ENCODE results near the gene L1TD1. TPM values are rescaled to one million over a fixed set of nuclear protein-coding genes. Genes with fewer than 3 reads are reported as not detected.
A peak's percentile ranks its signal among the peaks of the same experiment; 100 is the strongest.
"Not testable (repeated sequence)": the region's sequence is repeated elsewhere in the genome, so short reads cannot be mapped to it uniquely, and the experiment has no call there.

The L1TD1 gene
- total RNA-seq, 2 donors from 2014 or later, result 5.7 to 8.1 TPM

DNA sequence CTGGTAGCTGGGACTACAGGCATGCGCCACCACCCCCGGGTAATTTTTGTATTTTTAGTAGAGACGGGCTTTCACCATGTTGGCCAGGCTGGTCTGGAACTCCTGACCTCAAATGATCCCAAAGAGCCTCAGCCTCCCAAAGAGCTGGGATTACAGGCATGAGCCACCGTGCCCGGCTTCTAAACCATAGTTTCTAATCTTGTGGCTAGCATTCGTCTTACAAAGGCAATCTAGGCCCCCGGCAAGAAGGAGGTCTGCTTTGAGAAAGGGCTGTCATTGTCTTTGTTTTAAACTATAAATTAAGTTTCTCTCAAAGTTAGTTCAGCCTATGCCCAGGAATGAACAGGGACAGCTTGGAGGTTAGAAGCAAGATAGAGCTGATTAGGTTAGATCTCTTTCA lies 10.3 kb upstream of the L1TD1 start:
- H3K4me3 ChIP-seq, result no peak overlapping the region
- no peaks in the 10 kb centered on the region for H3K36me3 ChIP-seq
- H3K4me1 ChIP-seq, result no peaks in the 10 kb centered on the region
- H3K27ac ChIP-seq, result no peak overlapping the region
- intact Hi-C loops (cut with DNase I), result no loop called here
- H3K27me3 ChIP-seq, result no peaks in the 10 kb centered on the region
- no peaks in the 10 kb centered on the region for H3K9me3 ChIP-seq
- no peak for DNase-seq
- TF ChIP-seq, protein P1, sequence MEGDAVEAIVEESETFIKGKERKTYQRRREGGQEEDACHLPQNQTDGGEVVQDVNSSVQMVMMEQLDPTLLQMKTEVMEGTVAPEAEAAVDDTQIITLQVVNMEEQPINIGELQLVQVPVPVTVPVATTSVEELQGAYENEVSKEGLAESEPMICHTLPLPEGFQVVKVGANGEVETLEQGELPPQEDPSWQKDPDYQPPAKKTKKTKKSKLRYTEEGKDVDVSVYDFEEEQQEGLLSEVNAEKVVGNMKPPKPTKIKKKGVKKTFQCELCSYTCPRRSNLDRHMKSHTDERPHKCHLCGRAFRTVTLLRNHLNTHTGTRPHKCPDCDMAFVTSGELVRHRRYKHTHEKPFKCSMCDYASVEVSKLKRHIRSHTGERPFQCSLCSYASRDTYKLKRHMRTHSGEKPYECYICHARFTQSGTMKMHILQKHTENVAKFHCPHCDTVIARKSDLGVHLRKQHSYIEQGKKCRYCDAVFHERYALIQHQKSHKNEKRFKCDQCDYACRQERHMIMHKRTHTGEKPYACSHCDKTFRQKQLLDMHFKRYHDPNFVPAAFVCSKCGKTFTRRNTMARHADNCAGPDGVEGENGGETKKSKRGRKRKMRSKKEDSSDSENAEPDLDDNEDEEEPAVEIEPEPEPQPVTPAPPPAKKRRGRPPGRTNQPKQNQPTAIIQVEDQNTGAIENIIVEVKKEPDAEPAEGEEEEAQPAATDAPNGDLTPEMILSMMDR (IDR thresholded peaks at IDR 0.05), result no peak
- H3K9ac ChIP-seq (ENCODE audit: low read depth in 2 of 2, low read length in 2 of 2), result no peak overlapping the region

DNA sequence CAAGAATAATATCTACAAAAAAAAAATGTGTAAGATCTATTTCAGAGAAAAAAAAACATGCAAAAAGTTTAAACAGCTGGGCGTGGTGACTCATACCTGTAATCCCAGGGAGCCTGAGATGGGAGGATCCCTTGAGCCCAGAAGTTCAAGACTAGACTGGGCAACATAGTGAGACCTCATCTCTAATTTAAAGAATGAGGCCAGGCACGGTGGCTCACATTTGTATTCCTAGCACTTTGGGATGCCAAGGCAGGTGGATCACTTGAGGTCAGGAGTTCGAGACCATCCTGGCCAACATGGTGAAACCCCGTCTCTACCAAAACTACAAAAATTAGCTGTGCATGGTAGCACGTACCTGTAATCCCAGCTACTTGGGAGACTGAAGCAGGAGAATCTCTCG lies 9.4 kb upstream of the L1TD1 start:
- intact Hi-C loops (cut with DNase I); H3K9me3 ChIP-seq; H3K4me1 ChIP-seq; H3K27ac ChIP-seq; H3K36me3 ChIP-seq; H3K27me3 ChIP-seq; H3K9ac ChIP-seq (ENCODE audit: low read depth in 2 of 2, low read length in 2 of 2); DNase-seq; H3K4me3 ChIP-seq: not testable (repeated sequence)

DNA sequence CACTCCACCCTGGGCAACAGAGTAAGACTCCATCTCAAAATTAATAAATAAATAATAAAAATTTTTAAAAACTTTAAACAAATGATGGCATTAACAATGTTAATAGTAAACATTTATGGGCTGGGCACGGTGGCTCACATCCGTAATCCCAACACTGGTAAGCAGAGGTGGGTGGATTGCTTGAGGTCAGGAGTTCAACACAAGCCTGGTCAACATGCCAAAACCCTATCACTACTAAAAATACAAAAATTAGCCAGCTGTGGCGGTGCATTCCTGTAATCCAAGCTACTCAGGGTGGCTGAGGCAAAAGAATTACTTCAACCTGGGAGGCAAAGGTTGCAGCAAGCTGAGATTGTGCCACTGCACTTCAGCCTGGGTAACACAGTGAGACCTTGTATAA lies 9.0 kb upstream of the L1TD1 start:
- no peak overlapping the region for H3K4me3 ChIP-seq
- H3K36me3 ChIP-seq, result no peaks in the 10 kb centered on the region
- H3K27me3 ChIP-seq, result no peaks in the 10 kb centered on the region
- no peak overlapping the region for H3K27ac ChIP-seq
- no peak overlapping the region for H3K9ac ChIP-seq (ENCODE audit: low read depth in 2 of 2, low read length in 2 of 2)
- TF ChIP-seq, protein P1 (IDR thresholded peaks at IDR 0.05), result no peak
- intact Hi-C loops (cut with DNase I), result no loop called here
- no peak for DNase-seq
- no peaks in the 10 kb centered on the region for H3K4me1 ChIP-seq
- no peaks in the 10 kb centered on the region for H3K9me3 ChIP-seq

DNA sequence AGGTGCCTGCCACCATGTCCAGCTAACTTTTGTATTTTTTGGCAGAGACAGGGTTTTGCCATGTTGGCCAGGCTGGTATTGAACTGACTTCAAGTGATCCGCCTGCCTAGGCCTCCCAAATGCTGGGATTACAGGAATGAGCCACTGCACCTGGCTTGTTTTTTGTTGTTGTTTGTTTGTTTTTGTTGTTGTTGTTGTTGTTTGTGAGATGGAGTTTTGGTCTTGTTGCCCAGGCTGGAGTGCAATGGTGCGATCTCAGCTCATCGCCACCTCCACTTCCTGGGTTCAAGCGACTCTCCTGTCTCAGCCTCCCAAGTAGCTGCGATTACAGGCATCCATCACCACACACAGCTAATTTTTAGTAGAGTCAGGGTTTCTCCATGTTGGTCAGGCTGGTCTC lies 7.1 kb upstream of the L1TD1 start:
- intact Hi-C loops (cut with DNase I), result no loop called here
- Histone ChIP-seq H3K4me3 (no peak overlapping the region), H3K9me3 (no peaks in the 10 kb centered on the region), H3K27ac (no peak overlapping the region), H3K36me3 (no peaks in the 10 kb centered on the region), H3K27me3 (no peaks in the 10 kb centered on the region), H3K9ac (ENCODE audit: low read depth in 2 of 2, low read length in 2 of 2) (no peak overlapping the region), H3K4me1 (no peaks in the 10 kb centered on the region)
- DNase-seq, result no peak
- TF ChIP-seq, protein P1 (IDR thresholded peaks at IDR 0.05), result no peak

DNA sequence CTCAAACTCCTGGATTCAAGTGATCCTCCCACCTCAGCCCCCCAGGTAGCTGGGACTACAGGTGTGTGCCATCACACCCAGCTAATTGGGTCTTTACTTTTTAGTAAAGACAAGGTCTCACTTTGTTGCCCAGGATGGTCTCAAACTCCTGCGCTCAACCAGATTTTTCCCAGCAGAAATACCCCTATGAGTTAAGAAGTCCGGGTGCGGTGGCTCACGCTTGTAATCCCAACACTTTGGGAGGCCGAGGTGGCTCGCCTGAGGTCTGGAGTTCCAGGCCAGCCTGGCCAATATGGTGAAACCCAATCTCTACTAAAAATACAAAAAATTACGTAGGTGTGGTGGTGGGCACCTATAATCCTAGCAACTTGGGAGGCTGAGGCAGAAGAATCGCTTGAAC lies 6.5 kb upstream of the L1TD1 start:
- no peaks in the 10 kb centered on the region for H3K36me3 ChIP-seq
- H3K27ac ChIP-seq, result no peak overlapping the region
- H3K4me1 ChIP-seq, result no peaks in the 10 kb centered on the region
- TF ChIP-seq, protein P1 (IDR thresholded peaks at IDR 0.05), result no peak
- no peak overlapping the region for H3K9ac ChIP-seq (ENCODE audit: low read depth in 2 of 2, low read length in 2 of 2)
- H3K9me3 ChIP-seq, result no peaks in the 10 kb centered on the region
- H3K4me3 ChIP-seq, result no peak overlapping the region
- intact Hi-C loops (cut with DNase I), result no loop called here
- no peak for DNase-seq
- H3K27me3 ChIP-seq, result no peaks in the 10 kb centered on the region

DNA sequence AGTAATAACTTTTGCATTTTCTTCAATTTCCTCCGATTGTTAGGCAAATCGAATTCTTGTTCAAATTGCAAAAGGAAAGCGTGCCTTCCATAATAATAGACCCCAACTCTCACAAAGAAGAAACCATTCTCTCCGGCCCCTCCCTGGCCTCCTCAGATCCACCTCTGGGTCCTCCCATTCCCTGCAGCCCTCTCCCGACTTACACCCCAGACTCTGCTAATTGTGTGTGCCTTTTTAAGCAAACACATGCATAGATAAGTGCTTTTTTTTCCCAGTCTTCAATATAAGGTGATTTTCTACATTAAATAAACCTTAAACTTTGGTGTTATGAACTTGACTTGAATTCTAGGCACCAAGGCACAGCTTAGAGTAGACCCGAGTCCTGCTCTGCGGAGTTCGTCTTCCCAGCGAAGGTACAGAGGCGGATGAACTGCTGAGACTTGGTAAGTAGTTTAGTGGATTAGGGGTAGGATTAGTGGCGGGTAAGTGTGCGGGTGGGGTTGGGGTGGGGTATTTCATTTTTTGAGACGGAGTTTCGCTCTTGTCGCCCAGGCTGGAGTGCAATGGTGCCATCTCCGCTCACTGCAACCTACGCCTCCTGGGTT lies 1.5 kb downstream of the L1TD1 start:
- no peaks in the 10 kb centered on the region for H3K4me1 ChIP-seq
- H3K27me3 ChIP-seq, result no peaks in the 10 kb centered on the region
- TF ChIP-seq, protein P1 (IDR thresholded peaks at IDR 0.05), result no peak
- no peaks in the 10 kb centered on the region for H3K36me3 ChIP-seq
- peak overlapping the region in 1 of 2 donors; percentile 12 for H3K9ac ChIP-seq (ENCODE audit: low read depth in 2 of 2, low read length in 2 of 2)
- no peaks in the 10 kb centered on the region for H3K9me3 ChIP-seq
- intact Hi-C loops (cut with DNase I), result no loop called here
- H3K27ac ChIP-seq, result no peak overlapping the region
- DNase-seq, result no peak
- H3K4me3 ChIP-seq, result no peak overlapping the region

Measured in colonic mucosa (tissue), 4 donors.